H1 (cell line): ENCODE data around the gene PIEZO1. TPM values are rescaled to one million over a fixed set of nuclear protein-coding genes. Genes with fewer than 3 reads are reported as not detected.
"Not testable (repeated sequence)": the region's sequence is repeated elsewhere in the genome, so short reads cannot be mapped to it uniquely, and the experiment has no call there.

Experiments used
- CTCF ChIA-PET: fragments of 300-600 bp; sonication (Branson Sonifier 250); formaldehyde crosslinking; loops from one replicate; lab custom pipeline; 2021; ENCODE audit not compliant: partially characterized antibody; lab: Charles Lee
- POLR2A ChIA-PET: fragments of 300-600 bp; sonication (Branson Sonifier 250); formaldehyde crosslinking; loops from one replicate; lab custom pipeline; 2021; ENCODE audit warnings: inconsistent platforms; ENCODE audit not compliant: partially characterized antibody; lab: Charles Lee
- DNase-seq, 2 experiments: peaks; one replicate each; pipeline versions ENCODE4 v3.0.0 to v3.0.0-alpha.2; 2010 to 2022; ENCODE audit warnings: low spot score in 2 of 2, low read depth in 1 of 2, mixed read lengths in 1 of 2
- FAIRE-seq: peaks from 2 replicates; lab custom pipeline; 2011; peaks lifted over from hg19 to GRCh38; lab: Jason Lieb, UNC
- H2AFZ ChIP-seq: 2 replicates; pipeline ENCODE4 v1.8.1; 2012; ENCODE audit warnings: low read length, inconsistent platforms
- H2AK5ac ChIP-seq: 2 replicates; pipeline ENCODE4 v1.6.1; 2013; ENCODE audit warnings: low read depth, low read length
- H2BK120ac ChIP-seq: replicated peaks from 2 replicates; pipeline ENCODE3; 2013; ENCODE audit warnings: low read depth, low read length, inconsistent platforms
- H2BK12ac ChIP-seq: 2 replicates; pipeline ENCODE4 v1.6.1; 2013; ENCODE audit warnings: low read depth, low read length
- H2BK15ac ChIP-seq: 2 replicates; pipeline ENCODE4 v1.6.1; 2013; ENCODE audit warnings: low read length
- H2BK20ac ChIP-seq: 2 replicates; pipeline ENCODE4 v1.6.1; 2013; ENCODE audit warnings: low read length
- H2BK5ac ChIP-seq: 2 replicates; pipeline ENCODE4 v1.6.1; 2013; ENCODE audit warnings: low read depth, low read length
- H3K14ac ChIP-seq: 2 replicates; pipeline ENCODE4 v1.6.1; 2013; ENCODE audit warnings: inconsistent platforms; ENCODE audit not compliant: insufficient read length
- H3K18ac ChIP-seq: 2 replicates; pipeline ENCODE4 v1.6.1; 2013; ENCODE audit warnings: low read length; ENCODE audit errors: extremely low read depth
- H3K23ac ChIP-seq: 2 replicates; pipeline ENCODE4 v1.6.1; 2013; ENCODE audit warnings: inconsistent platforms; ENCODE audit not compliant: insufficient read length
- H3K23me2 ChIP-seq: 2 replicates; pipeline ENCODE4 v1.6.1; 2013; ENCODE audit warnings: low read depth, low read length
- H3K27ac ChIP-seq: 2 replicates; pipeline ENCODE4 v1.6.1; 2011; ENCODE audit warnings: low read depth, low read length, inconsistent platforms
- H3K27me3 ChIP-seq, 4 experiments: replicated peaks in 1 of 4; 1 replicate in 1 of 4; 2 replicates in 3 of 4; pipeline versions ENCODE4 v1.6.1 to v1.8.1; 2011 to 2013; ENCODE audit warnings: low read length in 3 of 4, mild to moderate bottlenecking in 3 of 4, inconsistent platforms in 2 of 4, mixed read lengths in 2 of 4, moderate library complexity in 1 of 4; ENCODE audit not compliant: control insufficient read depth in 3 of 4, insufficient read depth in 3 of 4; ENCODE audit errors: extremely low read depth in 1 of 4
- H3K36me3 ChIP-seq, 4 experiments: 2 replicates each; pipeline versions ENCODE4 v1.6.1 to v1.8.1; 2011 to 2013; ENCODE audit warnings: mild to moderate bottlenecking in 4 of 4, low read length in 3 of 4, moderate library complexity in 2 of 4, control low read depth in 1 of 4, inconsistent platforms in 1 of 4; ENCODE audit not compliant: insufficient read depth in 4 of 4, control insufficient read depth in 2 of 4
- H3K4ac ChIP-seq: replicated peaks from 2 replicates; pipeline ENCODE3; 2013; ENCODE audit warnings: low read length, low read depth, mixed read lengths, inconsistent platforms; ENCODE audit not compliant: insufficient read length
- H3K4me1 ChIP-seq, 4 experiments: replicated peaks in 1 of 4; 1 replicate in 1 of 4; 2 replicates in 3 of 4; pipeline versions ENCODE4 v1.6.1 to v1.8.1; 2011 to 2013; ENCODE audit warnings: low read length in 3 of 4, inconsistent platforms in 2 of 4, mixed read lengths in 1 of 4; ENCODE audit not compliant: insufficient read depth in 4 of 4, control insufficient read depth in 3 of 4
- H3K4me2 ChIP-seq, 2 experiments: 2 replicates each; pipeline versions ENCODE4 v1.6.1 to v1.8.1; 2011 to 2013; ENCODE audit warnings: low read depth in 2 of 2, low read length in 2 of 2, control low read depth in 1 of 2, inconsistent platforms in 1 of 2, mild to moderate bottlenecking in 1 of 2; ENCODE audit not compliant: insufficient read depth in 1 of 2
- H3K4me3 ChIP-seq, 4 experiments: fragments of 200-600, 300-600 bp in 1 of 4; sonication (generic), shearing (Covaris generic), sonication (Bioruptor Twin) in 1 of 4; 2 replicates each; pipeline versions ENCODE4 v1.5.1 to v1.8.1; 2011 to 2016; ENCODE audit warnings: low read length in 4 of 4, low read depth in 3 of 4, control low read depth in 2 of 4, inconsistent platforms in 2 of 4, mild to moderate bottlenecking in 2 of 4, mixed read lengths in 1 of 4, moderate library complexity in 1 of 4; ENCODE audit not compliant: insufficient read depth in 2 of 4; ENCODE audit errors: extremely low read depth in 1 of 4
- H3K56ac ChIP-seq: replicated peaks from 2 replicates; pipeline ENCODE3; 2013; ENCODE audit warnings: low read depth, mild to moderate bottlenecking, mixed read lengths, low read length, inconsistent platforms; ENCODE audit not compliant: insufficient read length
- H3K79me1 ChIP-seq: 2 replicates; pipeline ENCODE4 v1.6.1; 2013; ENCODE audit warnings: low read depth, low read length, control low read depth
- H3K79me2 ChIP-seq, 2 experiments: 2 replicates each; pipeline versions ENCODE4 v1.6.1 to v1.8.1; 2012 to 2013; ENCODE audit warnings: low read length in 2 of 2, mild to moderate bottlenecking in 2 of 2, inconsistent platforms in 1 of 2; ENCODE audit not compliant: insufficient read depth in 2 of 2, control insufficient read depth in 1 of 2
- H3K9ac ChIP-seq, 4 experiments: replicated peaks in 1 of 4; 1 replicate in 1 of 4; 2 replicates in 3 of 4; pipeline versions ENCODE4 v1.6.1 to v1.8.1; 2011 to 2013; ENCODE audit warnings: low read depth in 3 of 4, low read length in 3 of 4, control low read depth in 2 of 4, mild to moderate bottlenecking in 2 of 4, moderate library complexity in 2 of 4, inconsistent platforms in 1 of 4; ENCODE audit errors: extremely low read depth in 1 of 4
- H3K9me3 ChIP-seq, 2 experiments: 2 replicates each; pipeline versions ENCODE4 v1.6.1 to v1.8.1; 2012 to 2013; ENCODE audit warnings: mild to moderate bottlenecking in 2 of 2, moderate library complexity in 2 of 2, control low read depth in 1 of 2, inconsistent platforms in 1 of 2, low read depth in 1 of 2, low read length in 1 of 2, mixed read lengths in 1 of 2; ENCODE audit not compliant: insufficient read depth in 2 of 2
- H4K20me1 ChIP-seq, 2 experiments: replicated peaks in 1 of 2; 2 replicates each; pipeline versions ENCODE3 to v1.8.1; 2011 to 2013; ENCODE audit warnings: inconsistent platforms in 2 of 2, low read length in 2 of 2, mild to moderate bottlenecking in 1 of 2; ENCODE audit not compliant: insufficient read depth in 2 of 2, control insufficient read depth in 1 of 2
- H4K5ac ChIP-seq: 2 replicates; pipeline ENCODE4 v1.6.1; 2013; ENCODE audit warnings: low read length, low read depth, mixed read lengths, inconsistent platforms; ENCODE audit not compliant: insufficient read length
- H4K8ac ChIP-seq: 2 replicates; pipeline ENCODE4 v1.8.0; 2013; ENCODE audit warnings: mild to moderate bottlenecking, moderate library complexity, low read length, inconsistent platforms; ENCODE audit not compliant: insufficient read depth; ENCODE audit errors: extremely low read depth
- H4K91ac ChIP-seq: replicated peaks from 2 replicates; pipeline ENCODE3; 2013; ENCODE audit warnings: low read length, mixed read lengths, inconsistent platforms; ENCODE audit not compliant: insufficient read length
- WGBS, 2 experiments: shearing (Covaris generic) in 1 of 2; methylation state at CpG; one replicate each; pipeline versions ENCODE4 v1.1.6 to v1.1.7; 2013 to 2015; ENCODE audit warnings: low lambda C conversion rate in 2 of 2, mixed read lengths in 2 of 2, inconsistent platforms in 1 of 2, low coverage in 1 of 2, missing lambda C conversion rate in 1 of 2; ENCODE audit not compliant: insufficient replicate concordance in 2 of 2, insufficient coverage in 1 of 2, insufficient read length in 1 of 2; ENCODE audit errors: extremely low coverage in 1 of 2, missing lambda C conversion rate in 1 of 2; 5-methylcytosine and 5-hydroxymethylcytosine counted together
- polyA plus RNA-seq, 7 experiments: library from polyadenylated mRNA; depleted of rRNA in 3 of 7; stranded (reverse) in 5 of 7; unstranded in 2 of 7; fragments of >200 nt in 5 of 7; fragments of 200-250 nt in 2 of 7; gene quantifications; 1 replicate in 5 of 7; 2 replicates in 1 of 7; 4 replicates in 1 of 7; pipeline versions ENCODE4 v1.2.1 to v1.2.3, GENCODE V29; 2011 to 2013; ENCODE audit warnings: missing spikeins in 2 of 7, mixed read lengths in 2 of 7
- total RNA-seq: library from RNA; stranded (reverse); fragmentation: NEBNext Ultra II Directional; extraction: Animal tissue kit (Norgen Biotek cat#: 25700); gene quantifications from 2 replicates; pipeline ENCODE4 v1.2.1, GENCODE V29; 2021

The PIEZO1 gene
- total and polyA plus RNA-seq, 2 of the 8 experiments (the other 6 are each of a cell fraction or from before 2014, with no cell fraction given) = 42.3 to 67.5 TPM

- DNase-seq = not testable (repeated sequence)
- POLR2A ChIA-PET = interaction anchor here (1.2 to 4.2 kb wide), 2 partner anchors 15 to 30 kb away, joined by 4 to 13 read pairs; partner anchors contain the start of gene IL17C
- CTCF ChIA-PET = interaction anchor here (4.8 to 9.7 kb wide), 3 partner anchors 11 to 27 kb away, joined by 33 to 87 read pairs (median 37); partner anchors contain the start of gene SNAI3
Measured at GRCh38 chr16:88669493-88669892, 115.5 kb downstream of the PIEZO1 start.

More at GRCh38 chr16:88669493-88669892, 115.5 kb downstream of the PIEZO1 start:
- H2BK15ac ChIP-seq, H2BK12ac ChIP-seq, H3K36me3 ChIP-seq, H3K4ac ChIP-seq, H2BK20ac ChIP-seq, H4K5ac ChIP-seq, H2BK5ac ChIP-seq, H3K18ac ChIP-seq, H2AFZ ChIP-seq, H3K79me2 ChIP-seq, H2BK120ac ChIP-seq, H4K8ac ChIP-seq, H3K27me3 ChIP-seq, H3K9ac ChIP-seq, H3K4me1 ChIP-seq, H3K4me2 ChIP-seq, H4K20me1 ChIP-seq, H3K23me2 ChIP-seq, H3K27ac ChIP-seq, H3K4me3 ChIP-seq, FAIRE-seq, H3K56ac ChIP-seq, H3K23ac ChIP-seq, H3K14ac ChIP-seq, H2AK5ac ChIP-seq, H3K79me1 ChIP-seq, H3K9me3 ChIP-seq, H4K91ac ChIP-seq: not testable (repeated sequence)
- WGBS, 2 experiments = 86% methylated on average over 8 of the region's 8 CpGs; no CpG with 5 or more reads in 1 of the 2 experiments
